ENCODE measurements around the gene H6PD.

GRCh38 chr1:9194024-9194423 is 40.5 kb upstream of the H6PD start:
- TF ChIP-seq CTCF (IDR thresholded peaks at IDR 0.05; ENCODE audit: insufficient read depth, low read length, poor library complexity, severe bottlenecking) (no peak), EZH2phosphoT487 (conservative IDR thresholded peaks at IDR 0.05; ENCODE audit: low read length) (no peak)
